ENCODE results near the gene ZNRD2. TPM values are rescaled to one million over a fixed set of nuclear protein-coding genes. Genes with fewer than 3 reads are reported as not detected.
A peak's percentile ranks its signal among the peaks of the same experiment; 100 is the strongest.

Gene ZNRD2
- total RNA-seq, 1 donor from 2014 or later, result 52.6 TPM

DNA sequence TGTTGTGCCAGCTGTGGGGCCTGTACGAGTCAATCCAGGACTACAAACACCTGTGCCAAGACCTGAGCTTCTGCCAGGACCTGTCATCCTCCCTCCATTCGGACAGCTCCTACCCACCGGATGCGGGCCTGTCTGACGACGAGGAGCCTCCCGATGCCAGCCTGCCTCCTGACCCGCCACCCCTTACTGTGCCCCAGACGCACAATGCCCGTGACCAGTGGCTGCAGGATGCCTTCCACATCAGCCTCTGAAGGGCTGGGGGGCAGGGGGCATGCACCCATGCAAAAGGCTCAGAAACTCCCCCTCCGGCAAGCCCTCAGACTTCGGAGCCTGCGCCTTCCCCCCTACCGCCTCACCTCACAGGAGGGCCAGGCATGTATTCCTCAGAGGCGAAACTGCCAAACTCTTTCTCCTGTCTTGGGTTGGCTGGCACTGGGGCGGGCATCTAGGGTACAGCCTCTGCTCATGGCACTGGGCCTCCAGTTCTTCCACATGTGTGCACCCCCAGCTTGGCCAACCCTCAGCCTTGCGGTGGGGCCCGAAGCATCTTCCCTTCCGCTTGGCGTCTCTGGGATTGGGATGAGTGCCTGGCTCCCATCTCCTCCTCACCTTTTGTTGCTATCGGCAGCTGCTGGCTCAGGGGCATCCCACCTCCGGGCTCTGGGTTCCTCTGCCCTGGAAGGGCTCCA is 3.3 kb downstream of the ZNRD2 start:
- no peak for DNase-seq (ENCODE audit: low read depth, low spot score)

DNA sequence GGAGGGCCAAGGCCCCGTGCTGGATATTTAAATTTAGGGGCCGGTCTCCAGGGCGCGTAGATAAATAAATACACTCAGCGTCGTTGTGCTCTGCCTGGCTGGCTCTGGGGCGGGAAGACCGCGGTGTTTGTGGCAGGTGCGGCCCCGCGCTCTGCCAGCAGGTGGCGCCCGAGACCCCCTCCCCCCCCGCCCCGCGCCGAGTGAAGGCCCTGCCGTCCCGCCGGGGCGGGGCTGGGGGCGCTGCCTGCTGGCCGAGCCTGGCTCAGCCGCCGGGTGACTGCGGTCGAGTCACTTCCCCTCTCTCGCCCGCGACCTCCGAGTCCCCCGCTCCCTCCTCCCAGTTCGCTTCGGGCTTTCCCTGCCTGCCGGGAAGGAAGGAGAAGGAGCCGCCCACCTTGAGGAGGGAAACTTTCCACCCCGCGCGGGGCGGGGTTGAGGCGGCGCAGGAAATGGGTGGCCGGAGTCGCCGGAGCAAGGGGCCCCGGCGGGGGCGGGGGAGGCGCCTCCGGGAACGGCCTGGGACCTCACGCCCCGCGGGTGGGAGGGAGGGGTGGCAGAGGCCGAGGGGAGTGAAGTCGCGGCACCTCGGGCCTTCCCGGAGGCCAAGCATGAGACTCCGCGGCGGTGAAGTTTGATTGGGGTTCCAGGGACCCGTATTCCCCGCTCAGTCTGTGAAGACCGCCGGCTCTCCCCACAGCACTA is 4.0 kb downstream of the ZNRD2 start:
- DNase-seq (ENCODE audit: low read depth, low spot score), result peak; percentile 84

DNA sequence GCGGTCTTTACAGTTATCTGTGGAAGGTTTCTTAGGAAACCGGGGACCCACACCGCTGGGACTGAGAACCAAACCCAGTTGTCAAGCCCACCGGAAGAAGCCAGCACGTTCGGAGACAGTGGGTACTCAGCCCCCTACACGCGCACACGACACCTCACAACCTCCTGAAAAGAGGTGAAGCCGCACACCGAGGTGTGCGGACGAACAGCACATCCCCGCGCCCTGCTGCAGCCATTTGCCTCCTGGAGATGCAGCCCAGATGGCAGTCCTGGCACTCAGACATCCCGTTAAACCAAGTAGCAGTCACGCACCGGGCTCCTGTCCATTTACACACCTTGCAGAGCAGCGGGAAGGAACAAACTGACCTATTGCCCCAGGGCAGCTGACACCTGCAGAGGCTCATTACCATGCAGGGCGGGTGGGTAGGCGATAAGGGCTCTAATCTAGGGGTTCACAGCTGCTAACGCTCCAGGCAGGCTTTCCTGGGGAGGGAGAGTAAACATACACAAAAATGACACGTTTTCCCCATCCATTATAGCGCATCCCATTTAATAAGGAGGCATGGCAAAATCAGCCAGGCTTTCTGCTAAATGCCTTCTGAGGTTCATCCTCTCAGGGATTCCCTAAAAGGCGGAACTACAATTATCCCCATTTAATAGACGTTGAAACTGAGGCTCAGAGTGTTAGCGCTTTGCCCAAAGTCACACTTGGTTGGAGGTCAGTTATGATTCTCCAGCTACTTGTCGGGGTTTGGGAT is 4.7 kb downstream of the ZNRD2 start:
- no peak for DNase-seq (ENCODE audit: low read depth, low spot score)

DNA sequence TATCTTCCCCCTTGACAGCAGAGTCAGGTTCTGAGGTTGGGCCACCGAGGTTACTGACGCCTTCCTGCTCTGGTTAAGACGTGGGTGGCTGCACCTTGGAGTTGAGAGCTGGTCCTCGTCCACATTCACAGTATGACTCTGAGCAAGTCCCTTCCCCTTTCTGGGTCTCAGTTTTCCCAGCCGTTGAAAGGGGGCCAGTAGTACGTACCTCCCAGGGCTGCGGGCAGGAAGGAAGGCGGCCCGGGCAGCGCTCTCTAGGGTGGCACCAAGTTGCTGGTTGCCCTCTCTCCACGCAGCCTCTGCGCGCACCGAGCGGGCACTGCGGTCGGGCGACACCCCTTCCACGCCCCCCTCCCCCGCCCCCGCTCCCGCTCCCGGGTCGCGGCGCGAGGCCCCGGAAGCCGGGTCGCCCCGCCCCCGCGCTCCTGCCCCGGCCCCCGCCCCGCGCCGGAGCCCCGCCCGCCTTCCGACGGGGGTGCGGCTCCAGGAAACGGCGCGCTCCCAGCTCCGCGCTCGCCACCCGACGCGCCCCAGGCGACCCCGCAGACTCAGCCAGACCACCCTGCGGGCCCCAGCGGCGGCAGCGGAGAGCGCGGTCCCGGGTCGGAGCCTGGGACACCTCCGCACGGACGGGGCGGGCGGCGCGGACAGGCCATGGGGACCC is 5.4 kb downstream of the ZNRD2 start, which contains the start of gene EHBP1L1:
Gene EHBP1L1 (plus strand): TSS at position 486 of the 664 bp plus-strand sequence. CDS start 250 bp downstream, outside the sequence.
- DNase-seq (ENCODE audit: low read depth, low spot score), result no peak

DNA sequence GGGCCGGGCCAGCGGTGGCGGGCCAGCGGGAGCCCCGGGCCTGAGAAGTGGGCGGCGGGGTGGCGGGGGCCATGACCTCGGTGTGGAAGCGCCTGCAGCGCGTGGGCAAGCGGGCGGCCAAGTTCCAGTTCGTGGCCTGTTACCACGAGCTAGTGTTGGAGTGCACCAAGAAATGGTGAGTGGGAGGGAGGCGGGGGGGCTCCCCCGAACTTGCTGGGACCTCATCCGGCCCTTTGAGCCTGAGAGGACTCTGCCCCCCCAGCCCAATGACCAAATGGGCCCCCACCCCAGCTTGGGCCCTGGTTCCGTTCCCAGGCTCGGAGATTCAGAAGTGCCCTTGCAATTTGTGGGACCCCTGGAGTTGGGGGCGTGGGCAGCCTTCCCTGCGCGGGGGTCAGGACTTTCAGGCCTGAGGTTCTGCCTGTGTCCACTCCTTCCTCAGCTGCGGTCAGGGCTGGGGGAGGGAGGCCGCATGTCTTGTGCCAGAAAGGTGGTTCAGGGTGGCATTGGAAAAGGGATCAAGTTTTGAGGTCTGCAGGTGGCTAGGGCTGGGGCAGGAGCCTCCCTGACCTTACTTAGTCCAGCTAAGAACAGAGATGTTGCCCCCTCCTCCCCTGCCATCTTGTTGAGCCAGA is 6.1 kb downstream of the ZNRD2 start:
- no peak for DNase-seq (ENCODE audit: low read depth, low spot score)

DNA sequence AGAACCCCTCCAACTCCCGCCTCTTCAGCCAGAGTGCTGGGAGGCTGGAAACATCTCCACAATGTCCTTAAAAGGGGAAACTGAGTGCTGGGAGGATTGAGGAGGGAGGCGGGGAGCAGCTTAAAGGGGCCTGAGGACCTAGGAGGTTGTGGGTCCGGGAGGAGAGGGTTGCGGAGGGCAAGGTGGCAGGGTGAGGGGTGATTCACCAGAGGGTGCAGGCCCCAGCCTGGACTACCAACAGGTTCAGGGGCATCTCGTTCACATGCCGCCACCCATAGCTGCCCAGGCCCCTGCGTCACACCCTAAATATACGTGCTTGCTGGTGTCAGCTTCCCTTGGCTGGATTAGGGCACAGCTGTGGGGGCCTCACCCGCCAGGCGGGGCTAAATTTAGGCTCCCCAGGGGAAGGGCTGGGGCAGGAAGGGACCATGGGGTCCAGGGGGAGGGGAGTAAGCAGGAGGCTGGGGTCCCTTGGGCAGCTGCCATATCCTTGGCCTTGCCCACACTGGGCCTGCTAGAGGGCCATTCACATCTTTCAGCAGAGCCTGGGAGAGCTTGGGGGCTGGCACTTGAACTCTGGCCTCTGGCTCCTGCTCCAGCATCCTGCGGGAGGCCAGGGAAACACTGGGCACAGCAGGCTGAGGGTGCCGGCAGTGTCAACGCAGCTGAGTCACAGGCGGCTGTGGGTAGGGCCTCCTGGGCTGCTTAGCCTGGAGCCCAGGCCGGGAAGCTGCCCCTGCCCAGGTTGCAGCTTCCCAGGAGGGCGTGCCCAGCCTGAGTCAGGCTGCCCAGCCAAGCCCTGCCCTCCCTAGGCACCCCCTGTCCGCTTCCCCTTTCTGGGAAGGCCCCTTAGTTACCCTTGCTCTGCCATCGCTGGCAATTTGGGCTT is 6.8 kb downstream of the ZNRD2 start:
- no peak for DNase-seq (ENCODE audit: low read depth, low spot score)

DNA sequence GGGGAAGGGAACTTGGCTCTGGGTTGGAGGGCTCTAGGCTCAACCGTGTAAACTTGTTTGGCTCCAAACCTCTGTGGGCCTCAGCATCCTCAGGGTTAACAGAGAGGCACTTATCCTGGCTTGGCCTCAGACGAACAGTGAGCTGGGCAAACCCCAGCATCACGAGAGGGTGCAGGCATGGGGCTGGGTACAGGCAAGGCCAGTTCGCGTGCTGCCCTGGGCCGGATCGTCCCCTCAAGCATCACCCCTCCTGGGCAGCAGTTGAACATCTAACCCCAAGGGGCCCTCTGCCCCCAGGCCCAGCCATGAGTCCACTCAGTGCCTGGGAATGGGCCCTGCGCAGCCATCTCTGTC is 7.5 kb downstream of the ZNRD2 start:
- DNase-seq (ENCODE audit: low read depth, low spot score), result no peak

DNA sequence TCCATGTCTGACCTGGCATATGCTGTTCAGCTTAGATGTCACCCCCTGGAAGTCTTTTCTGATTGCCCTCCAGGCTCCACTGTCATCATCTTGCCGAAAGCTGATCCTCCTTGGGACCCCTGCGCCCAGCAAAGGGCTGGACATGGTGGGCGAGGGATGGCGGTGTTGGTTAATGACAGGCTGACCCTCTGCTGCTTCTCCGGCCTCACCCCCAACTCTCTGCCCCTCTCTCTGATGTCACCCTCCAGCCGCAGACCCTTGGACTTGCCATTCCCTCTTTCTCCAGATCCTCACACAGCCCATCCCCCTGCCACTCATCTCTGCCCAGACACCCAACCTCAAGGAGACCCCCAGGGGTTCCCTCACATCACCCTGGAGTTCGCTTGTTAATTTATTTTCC is 7.9 kb downstream of the ZNRD2 start:
- no peak for DNase-seq (ENCODE audit: low read depth, low spot score)

DNA sequence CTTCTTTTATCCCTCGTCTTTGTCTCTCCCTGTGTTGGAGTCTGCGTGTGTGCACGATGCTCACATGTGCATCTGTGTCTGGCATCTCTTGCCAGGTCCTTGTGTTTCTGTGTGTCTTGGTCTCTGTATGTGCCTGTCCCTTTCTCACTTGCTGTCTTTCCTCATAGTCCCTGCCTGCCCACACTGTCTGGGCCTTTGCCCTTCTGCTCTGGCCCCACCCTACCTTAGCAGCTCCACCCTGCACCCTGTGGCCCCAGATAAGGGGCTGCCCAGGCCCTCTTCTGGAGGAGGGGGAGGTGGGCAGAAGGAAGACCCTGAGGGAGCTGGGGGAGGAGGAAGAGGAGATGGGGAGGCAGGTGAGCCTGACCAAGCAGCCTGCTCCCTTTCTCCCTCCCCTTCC is 8.4 kb downstream of the ZNRD2 start:
- no peak for DNase-seq (ENCODE audit: low read depth, low spot score)

DNA sequence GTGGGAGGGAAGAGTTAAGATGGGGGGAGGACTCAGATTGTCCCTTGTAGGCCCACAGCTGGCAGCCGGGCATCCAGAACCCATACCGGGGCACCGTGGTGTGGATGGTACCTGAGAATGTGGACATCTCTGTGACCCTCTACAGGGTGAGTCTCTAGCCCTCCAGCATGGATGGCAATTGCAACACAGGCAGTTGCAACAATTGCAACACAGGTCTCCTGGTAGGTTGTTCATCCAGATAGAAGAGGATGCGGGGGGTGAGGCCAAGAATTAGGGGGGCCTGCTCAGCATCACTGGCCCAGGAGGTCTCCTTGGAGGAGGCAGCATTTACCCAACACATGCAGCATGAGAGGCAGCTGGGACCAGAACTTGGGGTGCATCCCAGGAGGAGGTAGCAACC is 9.0 kb downstream of the ZNRD2 start:
- no peak for DNase-seq (ENCODE audit: low read depth, low spot score)

DNA sequence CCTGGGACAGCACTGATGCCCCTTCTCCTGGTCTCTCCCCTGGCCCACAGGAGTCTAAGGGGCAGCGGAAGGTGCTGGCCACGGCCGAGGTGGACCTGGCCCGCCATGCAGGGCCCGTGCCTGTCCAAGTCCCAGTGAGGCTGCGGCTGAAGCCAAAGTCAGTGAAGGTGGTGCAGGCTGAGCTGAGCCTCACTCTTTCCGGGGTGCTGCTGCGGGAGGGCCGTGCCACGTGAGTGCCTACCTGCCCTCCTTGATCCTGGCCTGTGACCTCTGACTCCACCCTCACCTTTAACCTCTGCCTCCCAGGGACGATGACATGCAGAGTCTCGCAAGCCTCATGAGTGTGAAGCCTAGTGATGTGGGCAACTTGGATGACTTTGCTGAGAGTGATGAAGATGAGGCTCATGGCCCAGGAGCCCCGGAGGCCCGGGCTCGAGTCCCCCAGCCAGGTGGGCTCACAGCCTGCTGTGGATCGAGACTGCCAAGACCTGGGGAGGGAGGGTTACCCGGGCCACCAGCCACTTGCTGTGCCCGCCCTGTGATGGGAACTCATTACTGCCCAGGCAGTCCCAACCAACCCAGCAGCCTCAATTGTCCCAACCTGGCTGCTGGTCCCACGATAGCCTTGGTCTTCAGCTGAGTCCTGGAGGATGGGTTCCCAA is 9.9 kb downstream of the ZNRD2 start:
- no peak for DNase-seq (ENCODE audit: low read depth, low spot score)

DNA sequence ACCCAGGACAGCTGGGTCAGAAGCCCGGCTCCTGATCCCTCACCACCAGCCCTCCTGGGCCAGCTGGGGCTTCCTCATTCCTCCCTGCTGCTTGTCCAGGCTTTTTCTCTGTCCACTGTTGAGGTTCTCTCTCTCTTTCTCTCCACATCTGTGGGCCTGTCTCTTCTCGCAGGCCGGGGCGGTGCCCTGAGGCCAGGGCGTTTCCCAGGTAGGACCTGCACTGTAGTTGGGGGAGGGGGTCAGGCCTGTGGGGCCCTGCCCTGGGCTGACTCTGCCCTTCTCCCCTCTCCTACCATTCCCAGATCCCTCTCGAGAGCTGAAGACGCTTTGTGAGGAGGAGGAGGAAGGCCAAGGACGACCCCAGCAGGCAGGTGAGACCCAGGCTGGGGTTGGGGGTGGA is 10.5 kb downstream of the ZNRD2 start:
- DNase-seq (ENCODE audit: low read depth, low spot score), result no peak

DNA sequence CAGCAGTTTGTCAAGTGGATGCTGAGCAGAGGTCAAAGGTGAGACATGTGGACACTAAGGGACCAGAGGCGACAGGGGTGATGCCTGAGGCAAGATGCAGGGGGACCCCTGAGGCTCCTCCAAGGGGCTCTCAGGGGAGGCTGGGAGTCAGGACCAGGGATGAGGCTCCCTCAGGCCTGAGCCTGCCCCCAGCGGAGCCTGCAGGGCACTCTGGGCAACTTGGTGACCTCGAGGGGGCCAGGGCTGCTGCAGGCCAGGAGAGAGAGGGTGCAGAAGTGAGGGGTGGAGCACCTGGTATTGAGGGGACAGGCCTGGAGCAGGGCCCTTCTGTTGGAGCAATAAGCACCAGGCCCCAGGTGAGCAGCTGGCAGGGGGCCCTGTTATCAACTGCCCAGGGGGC is 11.7 kb downstream of the ZNRD2 start:
- no peak for DNase-seq (ENCODE audit: low read depth, low spot score)

DNA sequence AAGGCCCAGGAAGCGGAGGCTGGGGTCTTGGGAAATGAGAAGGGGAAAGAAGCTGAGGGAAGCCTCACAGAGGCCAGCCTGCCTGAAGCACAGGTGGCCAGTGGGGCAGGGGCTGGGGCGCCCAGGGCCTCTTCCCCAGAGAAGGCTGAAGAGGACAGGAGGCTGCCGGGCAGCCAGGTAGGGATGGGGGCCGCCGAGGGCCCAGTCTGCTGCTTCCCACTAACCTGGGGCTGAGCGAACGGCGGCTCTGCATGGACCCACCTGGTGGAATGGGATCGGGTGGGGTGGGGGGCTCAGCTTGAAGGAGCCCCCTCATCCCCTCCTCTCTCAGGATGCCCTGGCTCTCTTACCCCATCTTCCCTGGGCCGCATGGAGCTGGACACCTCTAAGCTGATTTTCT is 13.3 kb downstream of the ZNRD2 start:
- no peak for DNase-seq (ENCODE audit: low read depth, low spot score)

DNA sequence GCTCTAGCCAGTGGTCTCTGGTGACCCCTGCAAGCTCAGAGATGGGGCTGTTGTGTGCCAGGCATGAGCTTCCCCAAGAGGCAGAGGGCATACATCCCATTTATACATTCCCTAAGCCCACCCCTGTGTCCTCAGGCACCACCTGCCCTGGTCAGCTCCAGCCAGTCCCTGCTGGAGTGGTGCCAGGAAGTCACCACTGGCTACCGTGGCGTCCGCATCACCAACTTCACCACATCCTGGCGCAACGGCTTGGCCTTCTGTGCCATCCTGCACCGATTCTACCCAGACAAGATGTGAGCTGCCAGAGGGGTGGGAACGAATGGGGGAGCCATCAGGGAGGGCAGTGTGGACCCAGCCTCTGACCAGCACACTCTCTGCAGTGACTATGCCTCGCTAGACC is 13.8 kb downstream of the ZNRD2 start:
- DNase-seq (ENCODE audit: low read depth, low spot score), result no peak

DNA sequence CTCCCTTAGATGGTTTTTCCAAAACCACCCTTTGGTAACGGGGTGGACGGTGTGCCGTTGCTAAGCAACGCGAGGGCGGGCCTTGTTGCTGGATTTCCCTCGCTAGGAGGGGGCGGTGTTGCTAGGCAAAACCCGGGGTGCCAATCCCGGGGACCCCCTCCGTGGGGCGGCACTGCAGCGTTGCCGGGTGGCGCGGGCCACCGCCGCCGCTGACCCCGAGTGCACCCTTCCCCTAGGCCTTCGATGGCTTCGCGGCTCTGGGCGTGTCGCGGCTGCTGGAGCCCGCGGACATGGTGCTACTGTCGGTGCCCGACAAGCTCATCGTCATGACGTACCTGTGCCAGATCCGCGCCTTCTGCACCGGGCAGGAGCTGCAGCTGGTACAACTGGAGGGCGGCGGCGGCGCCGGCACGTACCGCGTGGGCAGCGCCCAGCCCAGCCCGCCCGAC is 14.5 kb downstream of the ZNRD2 start:
- no peak for DNase-seq (ENCODE audit: low read depth, low spot score)

DNA sequence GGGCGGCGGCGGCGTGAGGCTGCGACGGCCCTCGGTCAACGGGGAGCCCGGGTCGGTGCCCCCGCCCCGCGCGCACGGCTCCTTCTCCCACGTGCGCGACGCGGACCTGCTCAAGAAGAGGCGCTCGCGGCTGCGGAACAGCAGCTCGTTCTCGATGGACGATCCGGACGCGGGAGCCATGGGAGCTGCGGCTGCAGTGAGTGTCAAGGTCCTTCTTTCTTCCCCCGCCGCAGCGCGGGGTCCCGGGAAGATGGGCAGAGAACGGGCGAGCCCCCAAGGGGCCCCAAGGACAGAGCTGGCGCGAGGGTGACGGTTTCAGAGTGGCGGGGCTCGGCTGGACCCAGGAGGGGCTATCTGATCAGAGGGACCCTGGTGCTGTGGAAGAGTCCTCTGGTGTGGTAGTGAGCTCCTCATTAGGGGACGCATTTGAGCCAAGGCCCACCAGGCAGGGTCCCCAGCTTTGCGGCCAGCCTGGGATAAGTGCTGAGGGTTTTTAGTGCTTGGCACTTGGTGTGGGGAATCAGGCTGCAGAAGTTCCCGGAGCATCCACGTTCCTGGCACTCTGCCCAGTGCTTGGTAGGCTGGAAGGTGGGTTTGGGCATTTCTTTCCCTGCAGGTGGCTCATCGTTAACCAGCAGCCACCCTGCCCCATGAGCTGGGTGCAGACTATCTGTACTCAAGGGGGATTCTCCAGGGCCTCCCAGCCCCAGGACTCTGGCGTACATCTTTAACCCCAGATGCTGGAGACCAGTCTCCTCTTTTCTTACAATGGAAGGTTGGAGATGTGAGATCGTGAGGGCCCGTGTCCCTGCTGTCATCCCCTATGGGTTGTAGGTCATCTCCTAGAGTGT is 15.3 kb downstream of the ZNRD2 start:
- DNase-seq (ENCODE audit: low read depth, low spot score), result no peak

DNA sequence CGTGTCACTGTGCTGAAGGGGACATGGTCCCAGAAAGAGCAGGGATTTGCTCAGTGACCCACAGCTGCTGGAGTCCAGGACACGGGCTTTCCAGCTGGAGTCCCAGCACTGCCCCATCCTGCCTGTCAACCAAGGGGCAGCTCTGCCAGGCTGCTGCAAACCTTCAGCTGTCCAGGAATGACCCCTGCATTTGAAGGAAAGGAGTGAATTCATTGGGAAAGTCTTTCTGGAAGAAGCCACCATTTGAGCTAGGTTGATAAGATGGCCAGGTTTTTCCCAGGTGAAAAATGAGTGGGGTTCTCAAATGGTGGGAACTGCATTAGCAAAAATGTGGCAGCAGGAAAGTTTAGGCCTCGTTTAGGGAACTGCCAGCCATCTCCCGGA is 16.0 kb downstream of the ZNRD2 start:
- no peak for DNase-seq (ENCODE audit: low read depth, low spot score)

DNA sequence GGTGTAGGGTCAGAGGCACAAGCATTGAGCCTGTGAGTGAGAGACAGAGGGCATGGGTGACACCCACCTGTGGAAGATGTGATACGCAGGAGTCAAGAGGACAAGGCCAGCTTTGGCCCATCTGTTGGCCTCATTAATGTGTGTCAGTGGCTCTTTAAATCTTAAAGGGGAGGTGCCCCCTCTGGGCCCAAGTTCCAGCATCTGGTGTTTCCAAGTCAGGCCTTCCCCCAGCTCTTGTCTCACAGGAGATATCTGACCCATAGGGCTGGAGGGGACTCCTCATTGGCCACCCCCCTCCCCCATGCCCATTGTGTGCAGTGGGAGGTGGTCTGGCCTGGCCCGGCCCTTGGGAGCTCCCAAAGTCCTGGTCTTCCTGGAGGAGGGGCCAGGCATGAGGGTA is 16.4 kb downstream of the ZNRD2 start:
- DNase-seq (ENCODE audit: low read depth, low spot score), result no peak

Measured in pulmonary artery endothelial cell (primary cell).